ENCODE measurements around the gene PLCB4. TPM values are rescaled to one million over a fixed set of nuclear protein-coding genes. Genes with fewer than 3 reads are reported as not detected.

Gene PLCB4
- total and polyA plus RNA-seq, 2 donors (not counting 1 experiment from before 2014, with no cell fraction given) = 7.3 to 13.7 TPM

DNA sequence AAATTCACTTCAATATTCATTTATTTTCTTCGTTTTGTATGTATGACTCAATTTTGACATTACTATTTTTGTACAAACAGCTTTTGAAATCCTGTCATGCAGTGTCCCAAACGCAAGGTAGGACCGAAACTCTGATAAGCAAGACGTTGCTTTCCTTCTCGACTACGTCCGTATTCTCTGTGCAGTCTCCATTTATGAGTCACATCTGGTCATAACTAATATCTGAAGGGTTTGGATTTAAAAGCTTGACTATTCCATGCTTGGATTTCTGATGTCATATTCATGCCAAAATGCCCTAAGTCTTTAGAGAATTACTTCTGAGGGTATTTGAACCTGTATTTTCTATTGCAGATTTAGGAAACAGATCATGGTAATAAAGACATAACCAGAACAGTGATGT is 407.8 kb downstream of the PLCB4 start:
- Histone ChIP-seq H3K4me2 (ENCODE audit: extremely low read depth, insufficient read depth, low read length) (no peak overlapping the region), H3K9ac (ENCODE audit: insufficient read depth, low read length) (no peak overlapping the region), H3K27me3 (ENCODE audit: control insufficient read depth, insufficient read depth, low read length) (no peaks in the 10 kb centered on the region)

DNA sequence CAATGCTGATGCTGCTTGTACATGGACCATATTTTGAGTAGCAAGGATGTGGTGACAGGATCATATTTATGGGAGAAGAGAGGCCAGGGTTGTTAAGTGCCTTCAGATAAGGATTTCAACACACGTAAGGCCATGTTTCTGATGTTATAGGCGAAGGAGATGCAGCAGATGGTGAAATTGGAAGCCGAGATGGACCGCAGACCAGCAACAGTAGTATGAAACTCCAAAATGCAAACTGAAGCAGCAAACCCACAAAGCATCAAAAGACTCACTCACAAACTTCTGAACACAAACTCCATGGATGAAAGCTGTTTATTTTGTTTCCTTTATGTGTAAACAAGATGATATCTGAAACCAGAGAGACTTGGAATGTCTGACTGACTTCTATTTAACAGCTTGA is 409.9 kb downstream of the PLCB4 start:
- H3K4me2 ChIP-seq (ENCODE audit: extremely low read depth, insufficient read depth, low read length) = no peak overlapping the region
- no peaks in the 10 kb centered on the region for H3K79me2 ChIP-seq (ENCODE audit: control insufficient read depth, insufficient read depth, low read length)
- H4K20me1 ChIP-seq (ENCODE audit: control insufficient read depth, extremely low read depth, insufficient read depth, low read length) = no peaks in the 10 kb centered on the region
- H3K9ac ChIP-seq (ENCODE audit: insufficient read depth, low read length) = no peak overlapping the region
- TF ChIP-seq, protein P1, sequence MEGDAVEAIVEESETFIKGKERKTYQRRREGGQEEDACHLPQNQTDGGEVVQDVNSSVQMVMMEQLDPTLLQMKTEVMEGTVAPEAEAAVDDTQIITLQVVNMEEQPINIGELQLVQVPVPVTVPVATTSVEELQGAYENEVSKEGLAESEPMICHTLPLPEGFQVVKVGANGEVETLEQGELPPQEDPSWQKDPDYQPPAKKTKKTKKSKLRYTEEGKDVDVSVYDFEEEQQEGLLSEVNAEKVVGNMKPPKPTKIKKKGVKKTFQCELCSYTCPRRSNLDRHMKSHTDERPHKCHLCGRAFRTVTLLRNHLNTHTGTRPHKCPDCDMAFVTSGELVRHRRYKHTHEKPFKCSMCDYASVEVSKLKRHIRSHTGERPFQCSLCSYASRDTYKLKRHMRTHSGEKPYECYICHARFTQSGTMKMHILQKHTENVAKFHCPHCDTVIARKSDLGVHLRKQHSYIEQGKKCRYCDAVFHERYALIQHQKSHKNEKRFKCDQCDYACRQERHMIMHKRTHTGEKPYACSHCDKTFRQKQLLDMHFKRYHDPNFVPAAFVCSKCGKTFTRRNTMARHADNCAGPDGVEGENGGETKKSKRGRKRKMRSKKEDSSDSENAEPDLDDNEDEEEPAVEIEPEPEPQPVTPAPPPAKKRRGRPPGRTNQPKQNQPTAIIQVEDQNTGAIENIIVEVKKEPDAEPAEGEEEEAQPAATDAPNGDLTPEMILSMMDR (conservative IDR thresholded peaks at IDR 0.05 in 1 of 2, IDR thresholded peaks at IDR 0.05 in 1 of 2; ENCODE audit: low read depth in 1 of 2, low read length in 2 of 2) = no peak
- no peak for TF ChIP-seq EZH2 (IDR thresholded peaks at IDR 0.05; ENCODE audit: low read length, missing control alignments)
- no peaks in the 10 kb centered on the region for H3K27me3 ChIP-seq (ENCODE audit: control insufficient read depth, insufficient read depth, low read length)
- DNase-seq (ENCODE audit: low read depth in 2 of 2) = no peak
- H3K4me1 ChIP-seq (ENCODE audit: control insufficient read depth, extremely low read depth, insufficient read depth, low read length) = peaks cover 3% of the 10 kb centered on the region
- no peaks in the 10 kb centered on the region for H3K9me3 ChIP-seq (ENCODE audit: control insufficient read depth, insufficient read depth, low read depth, low read length)
- no peaks in the 10 kb centered on the region for H3K36me3 ChIP-seq (ENCODE audit: control insufficient read depth, insufficient read depth, low read length)
- no peak overlapping the region for H3K4me3 ChIP-seq (replicated peaks in 1 of 4; ENCODE audit: control extremely low read depth in 1 of 4, insufficient read depth in 1 of 4, low read depth in 3 of 4, low read length in 4 of 4)
- no peak overlapping the region for H2AFZ ChIP-seq (ENCODE audit: low read length)
- H3K27ac ChIP-seq (ENCODE audit: insufficient read depth, low read length) = no peak overlapping the region

More for the DNA sequence above, 407.8 kb downstream of the PLCB4 start:
- no peaks in the 10 kb centered on the region for H4K20me1 ChIP-seq (ENCODE audit: control insufficient read depth, extremely low read depth, insufficient read depth, low read length)
- TF ChIP-seq, protein P1 (conservative IDR thresholded peaks at IDR 0.05 in 1 of 2, IDR thresholded peaks at IDR 0.05 in 1 of 2; ENCODE audit: low read depth in 1 of 2, low read length in 2 of 2) = no peak
- H3K9me3 ChIP-seq (ENCODE audit: control insufficient read depth, insufficient read depth, low read depth, low read length) = no peaks in the 10 kb centered on the region
- H3K4me3 ChIP-seq (replicated peaks in 1 of 4; ENCODE audit: control extremely low read depth in 1 of 4, insufficient read depth in 1 of 4, low read depth in 3 of 4, low read length in 4 of 4) = no peak overlapping the region
- no peak overlapping the region for H2AFZ ChIP-seq (ENCODE audit: low read length)
- no peaks in the 10 kb centered on the region for H3K79me2 ChIP-seq (ENCODE audit: control insufficient read depth, insufficient read depth, low read length)
- DNase-seq (ENCODE audit: low read depth in 2 of 2) = no peak
- no peaks in the 10 kb centered on the region for H3K36me3 ChIP-seq (ENCODE audit: control insufficient read depth, insufficient read depth, low read length)
- H3K4me1 ChIP-seq (ENCODE audit: control insufficient read depth, extremely low read depth, insufficient read depth, low read length) = peaks cover 3% of the 10 kb centered on the region
- H3K27ac ChIP-seq (ENCODE audit: insufficient read depth, low read length) = no peak overlapping the region

DNA sequence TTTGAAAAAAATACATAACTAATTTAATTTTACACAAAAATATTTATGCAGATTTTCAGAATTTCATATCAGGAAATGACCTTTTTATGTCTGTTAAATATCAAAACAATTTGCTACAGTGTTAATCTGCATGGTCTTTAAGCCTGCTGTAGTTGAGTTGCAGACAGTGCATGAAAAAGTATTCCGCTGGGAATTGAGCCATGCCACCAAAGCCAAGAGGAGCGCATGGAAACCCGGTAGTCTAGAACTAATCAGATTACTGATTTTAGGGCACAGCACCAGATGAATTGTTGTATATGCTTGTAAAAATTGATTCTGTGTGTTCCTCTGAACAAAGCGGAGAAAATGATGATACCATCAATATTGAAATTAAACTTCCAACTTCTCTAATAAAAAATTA is 411.2 kb downstream of the PLCB4 start:
- TF ChIP-seq, protein P1 (conservative IDR thresholded peaks at IDR 0.05 in 1 of 2, IDR thresholded peaks at IDR 0.05 in 1 of 2; ENCODE audit: low read depth in 1 of 2, low read length in 2 of 2) = no peak
- no peak for TF ChIP-seq EZH2 (IDR thresholded peaks at IDR 0.05; ENCODE audit: low read length, missing control alignments)
- Histone ChIP-seq H3K4me1 (ENCODE audit: control insufficient read depth, extremely low read depth, insufficient read depth, low read length) (peaks cover 3% of the 10 kb centered on the region), H4K20me1 (ENCODE audit: control insufficient read depth, extremely low read depth, insufficient read depth, low read length) (no peaks in the 10 kb centered on the region), H3K4me3 (replicated peaks in 1 of 4; ENCODE audit: control extremely low read depth in 1 of 4, insufficient read depth in 1 of 4, low read depth in 3 of 4, low read length in 4 of 4) (no peak overlapping the region), H3K27ac (ENCODE audit: insufficient read depth, low read length) (no peak overlapping the region), H3K9ac (ENCODE audit: insufficient read depth, low read length) (no peak overlapping the region), H3K36me3 (ENCODE audit: control insufficient read depth, insufficient read depth, low read length) (no peaks in the 10 kb centered on the region), H3K27me3 (ENCODE audit: control insufficient read depth, insufficient read depth, low read length) (no peaks in the 10 kb centered on the region), H3K9me3 (ENCODE audit: control insufficient read depth, insufficient read depth, low read depth, low read length) (no peaks in the 10 kb centered on the region), H3K79me2 (ENCODE audit: control insufficient read depth, insufficient read depth, low read length) (no peaks in the 10 kb centered on the region), H2AFZ (ENCODE audit: low read length) (no peak overlapping the region), H3K4me2 (ENCODE audit: extremely low read depth, insufficient read depth, low read length) (no peak overlapping the region)
- no peak for DNase-seq (ENCODE audit: low read depth in 2 of 2)

All from fibroblast of lung (primary cell).